Keratinocyte (primary cell): Measurements from ENCODE around the gene ITGAE. TPM values are rescaled to one million over a fixed set of nuclear protein-coding genes. Genes with fewer than 3 reads are reported as not detected.

Experiments
- DNase-seq: peaks from one replicate; pipeline ENCODE4 v3.0.0-alpha.2; 2011; ENCODE audit warnings: low read depth, missing footprints, low spot score
- FAIRE-seq: peaks from 2 replicates; lab custom pipeline; 2011; peaks lifted over from hg19 to GRCh38; lab: Jason Lieb, UNC
- H2AFZ ChIP-seq: 2 replicates; pipeline ENCODE4 v1.6.0; 2012; ENCODE audit warnings: low read length, control low read depth, inconsistent platforms; ENCODE audit not compliant: control insufficient read depth
- H3K27ac ChIP-seq: 2 replicates; pipeline ENCODE4 v1.5.1; 2011; ENCODE audit warnings: low read length; ENCODE audit not compliant: control insufficient read depth, insufficient read depth
- H3K27me3 ChIP-seq: 3 replicates; pipeline ENCODE4 v1.6.0; 2011; ENCODE audit warnings: low read length; ENCODE audit not compliant: control insufficient read depth, insufficient read depth; ENCODE audit errors: extremely low read depth
- H3K36me3 ChIP-seq, 2 experiments: 2 replicates in 1 of 2; 3 replicates in 1 of 2; pipeline ENCODE4 v1.5.1; 2011; ENCODE audit warnings: low read length in 2 of 2, mild to moderate bottlenecking in 1 of 2; ENCODE audit not compliant: control insufficient read depth in 2 of 2, insufficient read depth in 2 of 2; ENCODE audit errors: extremely low read depth in 1 of 2
- H3K4me1 ChIP-seq: 3 replicates; pipeline ENCODE4 v1.5.1; 2011; ENCODE audit warnings: low read length; ENCODE audit not compliant: control insufficient read depth, insufficient read depth; ENCODE audit errors: extremely low read depth
- H3K4me2 ChIP-seq: 3 replicates; pipeline ENCODE4 v1.6.0; 2011; ENCODE audit warnings: low read depth, low read length; ENCODE audit not compliant: control insufficient read depth, insufficient read depth; ENCODE audit errors: extremely low read depth
- H3K4me3 ChIP-seq, 3 experiments: fragments of 200-600 bp in 1 of 3; sonication (generic) in 1 of 3; 2 replicates in 2 of 3; 3 replicates in 1 of 3; pipeline ENCODE4 v1.5.1; 2011 to 2016; ENCODE audit warnings: low read length in 3 of 3, mild to moderate bottlenecking in 3 of 3, control low read depth in 2 of 3, inconsistent platforms in 1 of 3, low read depth in 1 of 3, mixed read lengths in 1 of 3, mixed run types in 1 of 3, moderate library complexity in 1 of 3; ENCODE audit not compliant: control insufficient read depth in 2 of 3, insufficient read depth in 2 of 3; ENCODE audit errors: extremely low read depth in 1 of 3
- H3K79me2 ChIP-seq: 2 replicates; pipeline ENCODE4 v1.6.0; 2012; ENCODE audit warnings: low read length; ENCODE audit not compliant: control insufficient read depth, insufficient read depth
- H3K9ac ChIP-seq: 3 replicates; pipeline ENCODE4 v1.6.0; 2011; ENCODE audit warnings: low read length; ENCODE audit not compliant: control insufficient read depth, insufficient read depth; ENCODE audit errors: extremely low read depth
- H3K9me1 ChIP-seq: 3 replicates; pipeline ENCODE4 v1.6.0; 2011; ENCODE audit warnings: low read length; ENCODE audit not compliant: control insufficient read depth, insufficient read depth; ENCODE audit errors: extremely low read depth
- H3K9me3 ChIP-seq: 2 replicates; pipeline ENCODE4 v1.5.1; 2012; ENCODE audit warnings: low read depth, low read length; ENCODE audit not compliant: control insufficient read depth
- H4K20me1 ChIP-seq: 3 replicates; pipeline ENCODE4 v1.6.0; 2011; ENCODE audit warnings: low read length; ENCODE audit not compliant: control insufficient read depth, insufficient read depth; ENCODE audit errors: extremely low read depth
- EZH2 ChIP-seq: IDR thresholded peaks from one replicate; pipeline ENCODE4 v1.6.1; 2012; ENCODE audit warnings: inconsistent platforms, mild to moderate bottlenecking, low read length, moderate library complexity
- dilution Hi-C: fragments of 300-500 bp; cut with MboI; formaldehyde crosslinking; loops from one replicate; pipeline ENCODE4 v1.7.0; 2020; ENCODE audit warnings: low sequenced_read_pairs; ENCODE audit not compliant: extremely low pct_ligation_motif_present
- polyA plus RNA-seq, 5 experiments: library from polyadenylated mRNA; depleted of rRNA in 3 of 5; stranded (reverse) in 3 of 5; stranded (forward) in 1 of 5; unstranded in 1 of 5; fragments of >200 nt; gene quantifications; 1 replicate in 1 of 5; 2 replicates in 3 of 5; 3 replicates in 1 of 5; pipeline versions ENCODE4 v1.2.1 to v1.2.3, GENCODE V29; 2011 to 2012; ENCODE audit warnings: missing spikeins in 2 of 5, low read depth in 1 of 5, low replicate concordance in 1 of 5
- TF ChIP-seq, protein P1 (sequence below), 3 experiments: IDR thresholded peaks in 1 of 3; conservative IDR thresholded peaks in 1 of 3; optimal IDR thresholded peaks in 1 of 3; 2 replicates in 2 of 3; 3 replicates in 1 of 3; pipeline versions ENCODE3 to v1.5.1; 2011; ENCODE audit warnings: low read length in 3 of 3, mild to moderate bottlenecking in 3 of 3, moderate library complexity in 2 of 3, control low read depth in 1 of 3, inconsistent platforms in 1 of 3; ENCODE audit not compliant: insufficient read depth in 2 of 3; ENCODE audit errors: extremely low read depth in 1 of 3

The ITGAE gene
- polyA plus RNA-seq, 1 donor (not counting 4 experiments of a cell fraction or from before 2014, with no cell fraction given), result 66.6 TPM

DNA sequence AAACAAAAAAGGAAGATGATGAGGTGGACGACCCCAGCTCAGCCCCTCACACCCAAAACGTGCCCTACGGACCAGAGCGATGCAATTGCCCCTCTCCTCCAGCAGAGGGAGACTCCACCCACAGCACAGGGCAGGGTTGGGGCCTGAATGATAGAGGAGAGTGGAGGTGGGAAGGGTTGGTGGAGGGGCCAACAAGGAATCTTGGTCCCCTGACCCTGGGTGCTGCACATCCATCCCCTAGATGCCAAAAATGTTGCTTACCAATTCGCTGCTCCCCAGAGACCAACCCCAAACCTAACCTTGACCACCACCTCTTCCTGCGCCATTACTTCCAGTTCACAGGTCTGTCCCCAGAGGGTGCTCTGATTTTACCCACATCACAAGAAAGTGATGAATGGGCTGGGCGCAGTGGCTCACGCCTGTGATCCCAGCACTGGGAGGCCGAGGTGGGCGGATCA, 117.9 kb downstream of the ITGAE start:
- dilution Hi-C loops, result no loop called here
- FAIRE-seq, result peak; percentile 71

DNA sequence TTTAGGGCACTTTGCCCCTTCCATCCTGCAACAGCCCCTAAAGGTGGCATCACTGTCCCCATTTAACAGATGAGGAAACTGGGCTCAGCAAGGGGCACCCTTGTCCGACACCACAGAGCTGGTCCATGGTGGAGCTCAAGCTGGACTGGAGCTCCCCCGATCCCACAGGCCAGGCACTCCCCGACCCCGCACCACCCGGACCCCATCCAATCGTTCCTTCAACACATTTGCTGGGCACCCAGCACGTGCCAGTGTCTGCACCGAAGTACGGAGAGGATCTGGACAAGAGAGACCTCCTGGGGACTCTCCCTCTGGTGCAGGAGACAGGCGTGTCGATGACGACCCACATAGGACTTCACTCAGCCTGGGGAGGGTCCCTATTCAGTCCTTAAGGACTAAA, 119.0 kb downstream of the ITGAE start:
- Histone ChIP-seq H3K27ac (no peak overlapping the region), H3K9me1 (no peaks in the 10 kb centered on the region), H3K4me1 (no peaks in the 10 kb centered on the region), H3K36me3 (no peaks in the 10 kb centered on the region), H2AFZ (no peak overlapping the region), H3K79me2 (no peaks in the 10 kb centered on the region), H3K9ac (no peak overlapping the region), H3K4me2 (no peak overlapping the region), H3K4me3 (no peak overlapping the region), H4K20me1 (no peaks in the 10 kb centered on the region), H3K27me3 (peaks cover 15% of the 10 kb centered on the region), H3K9me3 (no peaks in the 10 kb centered on the region)
- DNase-seq (no peak), FAIRE-seq (no peak)
- dilution Hi-C loops, result no loop called here
- TF ChIP-seq, protein P1, sequence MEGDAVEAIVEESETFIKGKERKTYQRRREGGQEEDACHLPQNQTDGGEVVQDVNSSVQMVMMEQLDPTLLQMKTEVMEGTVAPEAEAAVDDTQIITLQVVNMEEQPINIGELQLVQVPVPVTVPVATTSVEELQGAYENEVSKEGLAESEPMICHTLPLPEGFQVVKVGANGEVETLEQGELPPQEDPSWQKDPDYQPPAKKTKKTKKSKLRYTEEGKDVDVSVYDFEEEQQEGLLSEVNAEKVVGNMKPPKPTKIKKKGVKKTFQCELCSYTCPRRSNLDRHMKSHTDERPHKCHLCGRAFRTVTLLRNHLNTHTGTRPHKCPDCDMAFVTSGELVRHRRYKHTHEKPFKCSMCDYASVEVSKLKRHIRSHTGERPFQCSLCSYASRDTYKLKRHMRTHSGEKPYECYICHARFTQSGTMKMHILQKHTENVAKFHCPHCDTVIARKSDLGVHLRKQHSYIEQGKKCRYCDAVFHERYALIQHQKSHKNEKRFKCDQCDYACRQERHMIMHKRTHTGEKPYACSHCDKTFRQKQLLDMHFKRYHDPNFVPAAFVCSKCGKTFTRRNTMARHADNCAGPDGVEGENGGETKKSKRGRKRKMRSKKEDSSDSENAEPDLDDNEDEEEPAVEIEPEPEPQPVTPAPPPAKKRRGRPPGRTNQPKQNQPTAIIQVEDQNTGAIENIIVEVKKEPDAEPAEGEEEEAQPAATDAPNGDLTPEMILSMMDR (optimal IDR thresholded peaks at IDR 0.05 in 1 of 3, IDR thresholded peaks at IDR 0.05 in 1 of 3, conservative IDR thresholded peaks at IDR 0.05 in 1 of 3; ENCODE audit: extremely low read depth in 1 of 3, insufficient read depth in 2 of 3, low read length in 3 of 3), result no peak
- TF ChIP-seq EZH2, result no peak

More for the DNA sequence above, 117.9 kb downstream of the ITGAE start:
- no peak for DNase-seq
- Histone ChIP-seq H3K27ac (no peak overlapping the region), H3K4me3 (no peak overlapping the region), H3K9ac (no peak overlapping the region), H4K20me1 (no peaks in the 10 kb centered on the region), H3K27me3 (peaks cover 15% of the 10 kb centered on the region), H3K36me3 (no peaks in the 10 kb centered on the region), H2AFZ (no peak overlapping the region), H3K9me3 (no peaks in the 10 kb centered on the region), H3K79me2 (no peaks in the 10 kb centered on the region), H3K9me1 (no peaks in the 10 kb centered on the region), H3K4me2 (no peak overlapping the region), H3K4me1 (no peaks in the 10 kb centered on the region)
- no peak for TF ChIP-seq EZH2
- TF ChIP-seq, protein P1 (optimal IDR thresholded peaks at IDR 0.05 in 1 of 3, IDR thresholded peaks at IDR 0.05 in 1 of 3, conservative IDR thresholded peaks at IDR 0.05 in 1 of 3; ENCODE audit: extremely low read depth in 1 of 3, insufficient read depth in 2 of 3, low read length in 3 of 3), result peak; percentile 95 to 98 (median 96)
